ENCODE data around the gene SCGN. TPM values are rescaled to one million over a fixed set of nuclear protein-coding genes. Genes with fewer than 3 reads are reported as not detected.

The SCGN gene
- total and polyA plus RNA-seq, 9 of the 15 experiments (the other 6 are each of a cell fraction or from before 2014, with no cell fraction given), result not detected

DNA sequence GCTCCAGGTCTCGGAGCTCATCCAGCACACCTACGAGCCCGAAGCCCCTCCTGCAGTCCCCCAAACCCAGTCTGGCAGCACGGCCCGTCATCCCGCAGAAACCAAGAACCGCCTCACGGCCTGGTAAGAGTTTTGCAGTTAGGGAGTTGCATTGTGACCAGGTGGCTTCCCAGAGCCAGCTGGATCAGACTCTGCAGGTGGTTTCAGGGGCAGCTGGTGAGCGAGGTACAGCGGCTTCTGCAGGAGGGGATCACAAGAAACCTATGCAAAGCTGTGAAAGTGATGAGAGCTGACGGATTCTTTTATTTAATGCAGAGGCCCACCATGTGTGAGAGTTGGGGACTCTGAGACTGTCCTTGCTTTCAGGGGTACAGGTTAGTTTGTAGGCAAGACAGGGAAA lies 45.9 kb upstream of the SCGN start:
- H3K27ac ChIP-seq (ENCODE audit: extremely low read depth, low read depth, low read length), result no peak overlapping the region
- 5% methylated on average over 11 of the region's 11 CpGs for WGBS (ENCODE audit: insufficient coverage, low coverage, missing lambda C conversion rate)
- FAIRE-seq (no peak), DNase-seq (ENCODE audit: extremely low read depth in 1 of 4, low spot score in 3 of 4) (no peak), ATAC-seq (no peak)
- CTCF ChIA-PET (ENCODE audit: low intra/inter-chr PET ratio), result no interaction called here
- POLR2A ChIA-PET, result interaction anchor here (0.9 to 1.2 kb wide), 2 partner anchors 15 to 18 kb away, joined by 3 read pairs; no protein-coding TSS in a partner anchor
- peaks cover 0 to 8% of the 10 kb centered on the region in 2 experiments; a peak in 2 of 5 replicates for H3K4me1 ChIP-seq (replicated peaks in 1 of 2; ENCODE audit: control insufficient read depth in 2 of 2, insufficient read depth in 2 of 2, low read length in 2 of 2)
- H2AFZ ChIP-seq (ENCODE audit: low read depth, low read length), result no peak overlapping the region
- no peaks in the 10 kb centered on the region for H3K79me2 ChIP-seq (ENCODE audit: control insufficient read depth, insufficient read depth, low read length)
- in situ Hi-C loops (cut with MboI) (loop anchor here (10.0 kb wide), 1 partner anchor 331 kb away; the partner anchor contains the start of gene CARMIL1), intact Hi-C loops (cut with micrococcal nuclease) (loop anchor here (5.0 to 10.0 kb wide), 4 partner anchors 286 to 751 kb away; no protein-coding TSS in a partner anchor)
- no peaks in the 10 kb centered on the region for H3K36me3 ChIP-seq (ENCODE audit: control insufficient read depth, insufficient read depth, low read length)
- no TSS peak for BruUV-seq (replicated peaks)
- H3K27me3 ChIP-seq (ENCODE audit: control insufficient read depth in 2 of 2, insufficient read depth in 2 of 2, low read length in 2 of 2), result peaks cover 0 to 6% of the 10 kb centered on the region in 2 experiments; a peak in 2 of 5 replicates
- H3K9ac ChIP-seq (ENCODE audit: insufficient read depth in 1 of 2, low read depth in 2 of 2, low read length in 2 of 2), result no peak overlapping the region
- no peak overlapping the region for H3K4me3 ChIP-seq
- H4K20me1 ChIP-seq (replicated peaks; ENCODE audit: control insufficient read depth, insufficient read depth, low read length), result no peaks in the 10 kb centered on the region
- H3K9me1 ChIP-seq (ENCODE audit: control insufficient read depth, insufficient read depth, low read length), result no peaks in the 10 kb centered on the region
- H3K9me3 ChIP-seq (replicated peaks; ENCODE audit: control insufficient read depth, insufficient read depth, low read depth, low read length), result no peaks in the 10 kb centered on the region
- TF ChIP-seq TARDBP (IDR thresholded peaks at IDR 0.05) (no peak), ZNF764 (CRISPR knock-in tag; IDR thresholded peaks at IDR 0.05; ENCODE audit: low read depth) (no peak), TFAP4 (CRISPR knock-in tag; IDR thresholded peaks at IDR 0.05; ENCODE audit: borderline replicate concordance) (no peak), SOX6 (IDR thresholded peaks at IDR 0.05) (no peak), LCOR (CRISPR knock-in tag; IDR thresholded peaks at IDR 0.05) (no peak), ZNF511 (CRISPR knock-in tag; IDR thresholded peaks at IDR 0.05) (no peak), NR3C1 (CRISPR knock-in tag; IDR thresholded peaks at IDR 0.05) (no peak), KDM1A (IDR thresholded peaks at IDR 0.05) (no peak), THRA (IDR thresholded peaks at IDR 0.05) (no peak), BRCA1 (IDR thresholded peaks at IDR 0.05) (no peak), BRCA1 (CRISPR knock-in tag; IDR thresholded peaks at IDR 0.05) (no peak), KDM2B (CRISPR knock-in tag; IDR thresholded peaks at IDR 0.05) (no peak), ZSCAN32 (CRISPR knock-in tag; IDR thresholded peaks at IDR 0.05) (no peak), YBX1 (IDR thresholded peaks at IDR 0.05) (no peak), PHB (CRISPR knock-in tag; IDR thresholded peaks at IDR 0.05) (no peak), HSF4 (CRISPR knock-in tag; IDR thresholded peaks at IDR 0.05; ENCODE audit: borderline replicate concordance) (no peak), PML (IDR thresholded peaks at IDR 0.05; ENCODE audit: low read length) (no peak), TCF7 (IDR thresholded peaks at IDR 0.05; ENCODE audit: borderline replicate concordance) (no peak), RCOR1 (IDR thresholded peaks at IDR 0.05; ENCODE audit: borderline replicate concordance in 1 of 2, low read depth in 2 of 2, low read length in 2 of 2) (no peak)
- no peak overlapping the region for H3K4me2 ChIP-seq (ENCODE audit: insufficient read depth, low read length)

Data from K562 (cell line).